NCI-H1092 (cell line): ENCODE measurements around the gene VMAC.
"Not testable (repeated sequence)": the region's sequence is repeated elsewhere in the genome, so short reads cannot be mapped to it uniquely, and the experiment has no call there.

Source experiments
- DNase-seq: peaks from one replicate; lab custom pipeline; 2025; lab: John Stamatoyannopoulos, UW

Gene VMAC

GRCh38 chr19:5904352-5905113, at the start of gene VMAC:
VMAC (plus strand) TSS chr19:5904872; CDS start chr19:5904891, 19 bp downstream.
- peak; percentile 100 for DNase-seq

- DNase-seq = not testable (repeated sequence)
These were observed 49.5 kb upstream of the VMAC start for GRCh38 chr19:5855151-5855550.

GRCh38 chr19:5857203-5858081, 47.2 kb upstream of the VMAC start:
- no peak for DNase-seq

- no peak for DNase-seq
These were observed 41.5 kb upstream of the VMAC start for GRCh38 chr19:5863030-5863665.

- no peak for DNase-seq
These were observed 40.5 kb upstream of the VMAC start for GRCh38 chr19:5864013-5864720.

- no peak for DNase-seq
These were observed 39.8 kb upstream of the VMAC start for GRCh38 chr19:5864725-5865486.

GRCh38 chr19:5865772-5866171, 38.9 kb upstream of the VMAC start:
- DNase-seq = no peak

GRCh38 chr19:5867201-5868136, 37.2 kb upstream of the VMAC start:
- no peak for DNase-seq

- DNase-seq = no peak
These were observed 33.7 kb upstream of the VMAC start for GRCh38 chr19:5870986-5871394.

GRCh38 chr19:5873617-5874199, 31.0 kb upstream of the VMAC start:
- no peak for DNase-seq

GRCh38 chr19:5874496-5874895, 30.2 kb upstream of the VMAC start:
- DNase-seq = not testable (repeated sequence)

GRCh38 chr19:5877427-5877826, 27.2 kb upstream of the VMAC start:
- DNase-seq = no peak

GRCh38 chr19:5877882-5878281, 26.8 kb upstream of the VMAC start:
- DNase-seq = no peak

GRCh38 chr19:5880196-5880595, 24.5 kb upstream of the VMAC start:
- DNase-seq = no peak

- no peak for DNase-seq
These were observed 24.0 kb upstream of the VMAC start for GRCh38 chr19:5880604-5881078.

GRCh38 chr19:5881543-5882299, 23.0 kb upstream of the VMAC start:
- DNase-seq = no peak

- no peak for DNase-seq
These were observed 22.2 kb upstream of the VMAC start for GRCh38 chr19:5882421-5882968.

GRCh38 chr19:5883157-5883873, 21.4 kb upstream of the VMAC start:
- DNase-seq = not testable (repeated sequence)
